Ectodermal cell (in vitro differentiated cells): Measurements from ENCODE around the gene CDC37. TPM values are rescaled to one million over a fixed set of nuclear protein-coding genes. Genes with fewer than 3 reads are reported as not detected.

Source experiments
- H3K27ac ChIP-seq: 2 replicates; pipeline ENCODE4 v1.7.0; 2013; ENCODE audit warnings: mild to moderate bottlenecking, low read depth, low read length; ENCODE audit not compliant: insufficient read depth, poor library complexity, severe bottlenecking
- H3K27me3 ChIP-seq: 2 replicates; pipeline ENCODE4 v1.7.0; 2013; ENCODE audit warnings: mild to moderate bottlenecking, low read length; ENCODE audit not compliant: insufficient read depth, control insufficient read depth, poor library complexity, severe bottlenecking
- H3K36me3 ChIP-seq: one replicate; pipeline ENCODE4 v1.7.0; 2013; ENCODE audit warnings: low read length; ENCODE audit not compliant: control insufficient read depth, insufficient read depth
- H3K4me1 ChIP-seq: one replicate; pipeline ENCODE4 v1.7.0; 2013; ENCODE audit warnings: low read length; ENCODE audit not compliant: control insufficient read depth, insufficient read depth
- H3K4me3 ChIP-seq: 2 replicates; pipeline ENCODE4 v1.7.0; 2013; ENCODE audit warnings: low read depth, low read length, control low read depth; ENCODE audit not compliant: insufficient read depth
- H3K9me3 ChIP-seq: 2 replicates; pipeline ENCODE4 v1.7.0; 2013; ENCODE audit warnings: mild to moderate bottlenecking, low read length, moderate library complexity; ENCODE audit not compliant: control insufficient read depth
- whole genome bisulfite sequencing, 2 experiments: methylation state at CpG; one replicate each; pipeline ENCODE4 v1.1.7; 2013; ENCODE audit warnings: missing lambda C conversion rate in 2 of 2; 5-methylcytosine and 5-hydroxymethylcytosine counted together
- polyA plus RNA-seq, 4 experiments: library from polyadenylated mRNA; stranded (reverse); fragments of 50-300 nt; gene quantifications; one replicate each; pipeline ENCODE4 v1.2.3, GENCODE V29; 2013

Gene CDC37
- 215 TPM for polyA plus RNA-seq (2013, experiment 1 of 4)
- 192 TPM for polyA plus RNA-seq (2013, experiment 2 of 4)
- polyA plus RNA-seq (2013, experiment 3 of 4): 159 TPM
- polyA plus RNA-seq (2013, experiment 4 of 4): 177 TPM

GRCh38 chr19:10403137-10404021, at the start of gene CDC37:
CDC37 (minus strand) TSS chr19:10403542; CDS start chr19:10403479, 63 bp downstream.
- Histone ChIP-seq H3K27me3 (peaks cover 38% of the 10 kb centered on the region), H3K4me1 (peaks cover 5% of the 10 kb centered on the region), H3K27ac (peak within 1 kb of the TSS; percentile 81), H3K9me3 (no peaks in the 10 kb centered on the region), H3K36me3 (no peaks in the 10 kb centered on the region), H3K4me3 (peak within 1 kb of the TSS; percentile 95)
- WGBS, 2 experiments: 0 to 1% methylated on average over 69 of the region's 69 CpGs

DNA sequence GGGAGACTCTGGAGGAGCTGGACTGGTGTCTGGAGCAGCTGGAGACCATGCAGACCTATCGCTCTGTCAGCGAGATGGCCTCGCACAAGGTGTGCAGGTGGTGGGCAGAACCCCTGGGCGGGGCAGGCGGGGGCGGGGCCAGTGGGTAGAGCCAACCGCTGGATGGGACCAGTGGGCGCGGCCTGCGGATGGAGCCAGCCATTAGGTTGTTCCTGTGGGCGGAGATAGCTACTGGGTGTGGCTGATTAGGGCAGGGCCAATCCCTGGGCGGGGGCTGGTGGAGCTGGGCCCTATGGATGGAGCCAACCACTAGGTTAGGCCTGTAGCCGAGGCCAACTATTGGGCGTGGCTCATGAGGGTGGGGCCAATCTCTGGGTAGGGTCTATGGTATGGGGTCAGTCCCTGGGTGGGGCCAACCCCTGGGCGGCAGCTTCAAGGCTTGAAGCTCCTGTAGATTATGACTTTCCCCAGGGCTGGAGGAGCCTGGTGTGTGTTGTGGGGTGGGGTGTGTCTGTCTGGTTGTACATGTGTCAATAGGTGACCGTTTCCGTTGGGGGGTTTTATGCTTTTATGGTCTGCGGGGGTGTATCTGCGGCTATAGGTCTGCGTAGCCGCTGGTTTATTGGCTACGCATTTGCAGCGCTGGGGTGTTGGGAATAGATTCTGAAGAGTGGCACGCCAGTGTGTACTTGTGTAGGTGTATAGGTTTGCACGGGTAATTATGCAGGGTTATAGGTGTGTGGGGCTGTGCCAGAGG, 47.7 kb upstream of the CDC37 start:
- no peak overlapping the region for H3K27ac ChIP-seq
- no peak overlapping the region for H3K4me3 ChIP-seq
- 88 to 91% methylated on average over 25 of the region's 25 CpGs for WGBS, 2 experiments
- H3K36me3 ChIP-seq: no peaks in the 10 kb centered on the region
- H3K4me1 ChIP-seq: peaks cover 15% of the 10 kb centered on the region
- no peaks in the 10 kb centered on the region for H3K9me3 ChIP-seq
- H3K27me3 ChIP-seq: no peaks in the 10 kb centered on the region

DNA sequence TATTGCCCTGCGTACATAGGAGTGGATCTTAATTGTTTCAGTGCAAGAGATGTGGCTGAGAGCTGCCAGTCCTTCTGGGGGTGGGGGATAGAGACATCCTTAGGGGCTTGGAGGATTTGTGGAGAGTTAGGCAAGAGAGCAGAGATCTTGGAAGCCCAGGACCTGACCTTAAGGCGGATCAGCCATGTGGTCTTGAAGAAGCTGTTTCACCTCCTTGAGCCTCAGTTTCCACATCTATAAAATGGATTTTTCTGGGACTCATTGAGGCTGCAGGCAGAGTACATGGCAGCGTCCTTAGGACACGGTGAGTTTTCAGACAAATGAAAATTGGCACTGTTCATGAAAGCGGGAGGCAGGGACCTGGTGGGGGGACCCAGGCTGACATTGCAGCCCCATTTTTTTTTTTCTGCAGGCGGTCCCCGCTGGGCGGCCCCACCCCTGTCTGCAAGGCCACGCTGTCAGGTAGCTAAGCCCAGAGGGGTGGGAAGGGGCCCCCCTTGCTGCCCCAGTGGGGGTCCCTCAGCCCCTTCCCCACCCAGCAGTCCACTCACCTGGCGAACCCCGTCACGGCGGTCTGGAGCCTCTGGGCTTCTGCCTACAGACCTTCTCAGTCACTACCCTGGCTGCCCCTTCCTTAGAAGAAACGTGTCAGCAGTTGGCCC, 47.0 kb upstream of the CDC37 start:
- no peaks in the 10 kb centered on the region for H3K27me3 ChIP-seq
- peaks cover 15% of the 10 kb centered on the region for H3K4me1 ChIP-seq
- 91 to 92% methylated on average over 14 of the region's 14 CpGs for WGBS, 2 experiments
- H3K27ac ChIP-seq: no peak overlapping the region
- H3K36me3 ChIP-seq: no peaks in the 10 kb centered on the region
- H3K9me3 ChIP-seq: no peaks in the 10 kb centered on the region
- no peak overlapping the region for H3K4me3 ChIP-seq

- Histone ChIP-seq H3K27me3 (no peaks in the 10 kb centered on the region), H3K36me3 (no peaks in the 10 kb centered on the region), H3K27ac (no peak overlapping the region), H3K4me3 (no peak overlapping the region), H3K9me3 (no peaks in the 10 kb centered on the region), H3K4me1 (peaks cover 13% of the 10 kb centered on the region)
- 92 to 94% methylated on average over 7 of the region's 7 CpGs for WGBS, 2 experiments
These were observed 45.7 kb upstream of the CDC37 start for GRCh38 chr19:10449037-10449436.

GRCh38 chr19:10442698-10443097, 39.4 kb upstream of the CDC37 start:
- Histone ChIP-seq H3K36me3 (no peaks in the 10 kb centered on the region), H3K27ac (no peak overlapping the region), H3K4me3 (no peak overlapping the region), H3K9me3 (no peaks in the 10 kb centered on the region), H3K27me3 (no peaks in the 10 kb centered on the region), H3K4me1 (no peaks in the 10 kb centered on the region)
- 84 to 91% methylated on average over 3 of the region's 3 CpGs for WGBS, 2 experiments

GRCh38 chr19:10439588-10439987, 36.2 kb upstream of the CDC37 start:
- WGBS, 2 experiments: 83% methylated on average over 5 of the region's 5 CpGs
- Histone ChIP-seq H3K4me1 (no peaks in the 10 kb centered on the region), H3K4me3 (no peak overlapping the region), H3K36me3 (no peaks in the 10 kb centered on the region), H3K27me3 (no peaks in the 10 kb centered on the region), H3K9me3 (no peaks in the 10 kb centered on the region), H3K27ac (no peak overlapping the region)

DNA sequence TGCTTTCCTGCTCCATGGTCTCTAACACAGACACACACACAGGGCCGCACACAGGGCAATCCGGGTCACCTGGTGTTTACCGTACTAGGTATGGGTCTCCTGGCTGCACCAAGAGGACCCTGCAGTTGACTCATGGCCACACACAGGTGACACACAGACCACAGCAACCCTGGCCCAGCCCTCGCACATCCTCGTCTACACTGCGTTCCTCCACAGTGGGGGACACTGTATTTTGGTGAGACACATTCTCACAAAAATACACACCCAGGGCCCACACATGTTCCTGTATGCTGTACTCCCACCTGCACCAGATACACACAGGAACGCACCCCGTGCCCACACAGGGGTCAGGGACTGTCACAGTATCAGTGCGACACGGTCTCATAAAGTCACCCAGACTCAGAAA, 29.8 kb upstream of the CDC37 start:
- no peaks in the 10 kb centered on the region for H3K9me3 ChIP-seq
- H3K4me1 ChIP-seq: peaks cover 9% of the 10 kb centered on the region
- no peaks in the 10 kb centered on the region for H3K36me3 ChIP-seq
- H3K4me3 ChIP-seq: no peak overlapping the region
- WGBS, 2 experiments: 91 to 93% methylated on average over 10 of the region's 10 CpGs
- H3K27ac ChIP-seq: no peak overlapping the region
- H3K27me3 ChIP-seq: peaks cover 54% of the 10 kb centered on the region

DNA sequence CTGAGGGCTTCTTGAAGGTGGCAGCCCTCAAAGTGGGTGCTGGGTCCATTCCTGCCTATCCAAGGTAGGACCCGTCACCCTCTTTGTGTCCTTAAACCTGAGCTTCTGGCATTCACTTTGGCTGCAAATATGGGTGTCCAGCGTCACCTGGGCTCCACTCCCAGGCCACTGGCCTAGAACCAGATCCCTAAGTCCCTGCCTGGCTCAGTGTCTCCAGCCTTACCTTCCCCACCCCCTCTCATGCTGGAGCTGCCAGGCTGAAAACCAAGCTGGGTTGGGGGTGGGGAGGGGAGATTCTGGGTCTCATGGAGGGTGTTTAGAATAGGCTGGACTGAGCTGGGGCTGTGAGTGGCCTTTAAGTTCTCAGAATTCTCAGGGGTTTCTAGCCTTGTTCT, 29.4 kb upstream of the CDC37 start:
- Histone ChIP-seq H3K27ac (no peak overlapping the region), H3K27me3 (peaks cover 58% of the 10 kb centered on the region), H3K36me3 (no peaks in the 10 kb centered on the region), H3K4me1 (peaks cover 9% of the 10 kb centered on the region), H3K9me3 (no peaks in the 10 kb centered on the region), H3K4me3 (peak overlapping the region; percentile 23)
- 75 to 82% methylated on average over 2 of the region's 2 CpGs for WGBS, 2 experiments

DNA sequence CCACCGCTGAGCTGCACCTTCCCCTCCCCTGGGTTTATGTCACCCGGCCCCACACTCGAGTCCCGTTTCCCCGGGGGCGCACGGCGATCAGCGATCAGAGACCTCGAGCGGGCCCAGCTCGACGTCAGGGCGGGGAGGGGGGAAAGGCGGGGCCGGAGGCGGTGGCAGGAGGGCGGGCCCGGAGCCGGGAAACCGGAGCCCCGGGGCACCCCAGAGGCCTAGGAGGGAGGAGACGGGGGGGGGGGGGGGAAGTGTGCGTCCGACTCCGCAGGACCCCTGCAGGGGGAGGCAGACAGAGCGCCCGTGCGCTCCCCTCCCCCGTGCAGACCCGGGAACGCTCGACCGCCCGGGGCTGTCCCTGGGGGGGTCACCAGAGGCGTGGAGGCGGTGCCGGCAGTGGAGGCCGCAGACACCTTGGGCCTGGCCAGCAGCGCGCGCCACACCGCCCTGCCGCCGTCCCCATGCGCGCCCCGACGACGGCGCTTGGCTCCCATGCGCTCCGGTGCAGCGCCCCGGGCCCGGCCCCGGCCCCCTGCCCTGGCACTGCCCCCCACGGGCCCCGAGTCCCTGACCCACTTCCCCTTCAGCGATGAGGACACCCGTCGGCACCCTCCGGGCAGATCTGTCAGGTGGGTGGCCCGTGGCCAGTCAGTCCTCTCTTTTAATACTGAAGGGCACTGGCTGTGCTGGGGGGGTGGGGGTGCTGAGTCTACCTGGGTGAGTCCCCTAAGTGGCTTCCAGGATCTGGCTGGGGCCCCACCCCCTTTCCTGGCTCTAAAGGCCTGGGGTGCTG, 28.8 kb upstream of the CDC37 start:
- Histone ChIP-seq H3K4me3 (peak overlapping the region; percentile 23), H3K36me3 (no peaks in the 10 kb centered on the region), H3K4me1 (peaks cover 9% of the 10 kb centered on the region), H3K27ac (no peak overlapping the region), H3K9me3 (no peaks in the 10 kb centered on the region), H3K27me3 (peaks cover 64% of the 10 kb centered on the region)
- WGBS, 2 experiments: 9% methylated on average over 64 of the region's 64 CpGs
